Medulla oblongata (tissue), 1 donor: ENCODE results near the gene CLCN3.
"Not testable (repeated sequence)": the region's sequence is repeated elsewhere in the genome, so short reads cannot be mapped to it uniquely, and the experiment has no call there.

ENCODE experiments used
- DNase-seq: peaks from one replicate; pipeline ENCODE4 v3.0.0-alpha.2; 2015; ENCODE audit errors: extremely low spot score

Gene CLCN3

DNA sequence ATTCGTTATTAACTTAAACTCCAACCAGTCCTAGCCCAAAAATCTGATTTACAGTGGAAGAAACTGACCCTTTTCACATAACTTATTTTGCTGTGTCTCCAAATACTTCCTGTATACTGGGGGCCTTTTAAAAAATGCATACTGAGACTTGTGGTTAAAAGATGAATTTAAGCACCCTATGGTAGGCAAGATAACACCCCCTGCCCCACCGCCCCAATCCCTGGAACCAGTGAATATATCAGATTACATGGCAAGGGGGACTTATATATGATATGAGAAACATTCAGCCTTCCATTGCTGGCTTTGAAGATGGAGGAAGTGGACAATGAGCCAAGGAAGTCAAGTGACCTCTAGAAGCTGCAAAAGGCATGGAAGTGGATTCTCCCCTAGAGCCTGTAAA, 3.1 kb upstream of the CLCN3 start:
- no peak for DNase-seq

DNA sequence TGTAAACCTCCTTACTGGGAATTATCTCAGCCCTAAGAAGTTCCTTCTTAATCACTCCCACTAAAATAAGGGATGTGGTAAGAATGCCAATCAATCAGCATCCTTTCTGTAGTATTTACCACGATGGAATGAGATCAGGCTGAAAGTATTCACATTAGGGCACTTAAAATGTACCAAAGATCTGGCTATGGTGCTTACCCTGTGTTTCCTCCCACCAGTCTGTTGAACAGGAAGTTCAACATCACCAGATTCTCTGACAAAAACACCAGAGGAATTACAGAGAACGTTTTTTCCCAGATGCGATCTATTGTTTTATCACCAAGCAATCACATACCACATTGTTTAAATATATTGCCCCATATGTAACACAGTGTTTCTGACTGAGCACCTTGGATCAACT, 2.1 kb upstream of the CLCN3 start:
- no peak for DNase-seq

DNA sequence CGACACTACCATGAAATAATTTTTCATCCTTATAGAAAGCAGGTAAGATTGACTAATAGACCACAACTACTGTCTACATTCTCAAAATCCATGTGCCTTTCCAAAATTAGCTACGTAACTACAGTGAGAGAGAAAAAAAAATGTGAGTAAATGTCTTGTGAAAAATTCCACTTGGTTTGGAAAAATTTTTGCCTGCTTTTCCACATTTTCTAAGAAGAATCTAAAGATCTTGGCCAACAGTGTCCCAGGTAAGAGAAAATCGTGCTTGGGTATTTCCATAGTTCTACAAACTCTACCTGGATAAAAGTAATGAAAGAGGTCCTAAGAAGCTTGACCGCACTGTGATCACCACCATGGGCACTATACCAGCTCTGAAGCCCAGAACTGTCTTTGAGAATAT, 1.4 kb upstream of the CLCN3 start:
- no peak for DNase-seq

DNA sequence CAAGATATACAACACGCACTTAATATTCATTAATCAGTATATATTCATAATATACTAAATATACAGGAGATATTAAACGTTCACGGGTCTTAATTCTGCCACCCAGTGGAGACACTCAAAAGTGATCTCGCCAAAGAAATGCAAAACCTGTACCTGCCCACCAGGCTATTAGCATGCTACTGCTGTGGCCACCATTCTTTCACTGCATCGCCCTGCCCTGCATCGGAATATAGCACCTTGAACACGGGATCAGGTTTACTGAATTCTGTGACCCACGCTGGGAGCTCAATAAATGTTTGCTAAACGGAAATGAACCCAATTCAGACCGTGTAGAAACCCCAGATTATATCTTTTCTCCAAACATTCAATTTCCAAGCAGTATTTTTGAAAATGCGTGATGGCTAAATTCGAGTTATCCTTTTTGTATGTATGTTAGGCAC, 840 bp upstream of the CLCN3 start:
- DNase-seq: peak; percentile 80

DNA sequence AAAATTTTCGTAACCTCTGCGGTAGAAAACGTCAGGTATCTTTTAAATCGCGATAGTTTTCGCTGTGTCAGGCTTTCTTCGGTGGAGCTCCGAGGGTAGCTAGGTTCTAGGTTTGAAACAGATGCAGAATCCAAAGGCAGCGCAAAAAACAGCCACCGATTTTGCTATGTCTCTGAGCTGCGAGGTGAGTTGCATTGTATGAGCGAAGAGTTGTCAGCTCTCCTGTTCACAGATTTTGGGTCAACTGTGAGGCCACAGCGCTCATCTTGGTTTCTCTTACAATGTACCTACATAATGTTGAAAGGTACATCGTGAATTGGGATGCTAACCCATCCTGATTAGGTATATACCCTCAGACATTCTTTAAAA, 486 bp downstream of the CLCN3 start:
- peak; percentile 51 for DNase-seq

DNA sequence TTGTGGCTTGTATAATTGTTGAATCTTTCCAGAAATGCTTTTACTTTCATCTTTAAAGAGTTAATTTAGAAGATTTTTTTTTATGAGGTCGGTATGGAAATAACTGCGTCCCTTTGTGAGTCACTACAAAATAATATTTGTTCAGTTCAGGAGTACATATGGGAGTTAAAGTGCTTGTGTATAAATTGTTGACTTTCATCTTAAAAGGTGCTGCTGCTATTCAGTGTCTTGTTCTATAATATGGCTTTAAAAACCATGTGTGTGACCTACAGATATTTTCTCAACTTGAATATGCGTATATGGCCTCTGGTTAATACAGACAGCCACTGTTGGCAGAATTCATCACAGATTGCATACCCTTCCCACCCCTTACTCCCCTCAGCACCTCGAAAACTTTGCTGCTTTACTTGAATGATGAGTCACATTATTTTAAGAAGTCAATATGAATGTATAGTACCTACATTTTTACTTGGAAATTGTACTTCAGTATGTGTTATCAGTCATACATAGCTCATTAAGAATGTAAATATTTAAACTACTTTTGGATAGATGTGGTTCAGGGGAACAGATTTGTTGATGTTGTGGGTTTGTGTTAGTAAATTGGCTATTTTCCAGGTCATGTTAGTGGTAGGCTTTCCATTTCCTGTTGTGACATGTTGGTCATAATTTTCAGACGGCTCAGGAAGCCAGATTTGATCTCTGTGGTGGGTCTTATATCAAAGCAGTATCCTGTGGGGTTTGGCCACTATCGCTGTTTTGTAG, 1.5 kb downstream of the CLCN3 start:
- peak; percentile 22 for DNase-seq

DNA sequence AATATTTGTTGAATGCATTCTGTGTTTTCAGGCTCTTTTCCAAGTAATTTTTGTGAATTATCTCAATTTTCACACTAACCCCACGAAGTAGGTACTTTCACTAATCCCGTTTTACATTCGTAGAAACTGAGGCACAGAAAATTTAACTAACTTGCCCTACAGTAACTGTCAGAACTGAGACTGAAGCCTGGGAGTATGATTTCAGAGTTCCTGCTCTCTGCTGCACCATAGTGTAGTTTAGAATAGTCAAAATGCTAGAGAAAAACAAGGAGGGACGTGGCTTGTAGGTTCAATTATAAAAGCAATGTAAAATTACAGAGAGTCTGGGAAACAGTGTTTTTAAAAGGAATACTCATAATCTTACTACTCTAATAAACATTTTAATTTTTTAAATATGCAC, 2.2 kb downstream of the CLCN3 start:
- DNase-seq: peak; percentile 19

DNA sequence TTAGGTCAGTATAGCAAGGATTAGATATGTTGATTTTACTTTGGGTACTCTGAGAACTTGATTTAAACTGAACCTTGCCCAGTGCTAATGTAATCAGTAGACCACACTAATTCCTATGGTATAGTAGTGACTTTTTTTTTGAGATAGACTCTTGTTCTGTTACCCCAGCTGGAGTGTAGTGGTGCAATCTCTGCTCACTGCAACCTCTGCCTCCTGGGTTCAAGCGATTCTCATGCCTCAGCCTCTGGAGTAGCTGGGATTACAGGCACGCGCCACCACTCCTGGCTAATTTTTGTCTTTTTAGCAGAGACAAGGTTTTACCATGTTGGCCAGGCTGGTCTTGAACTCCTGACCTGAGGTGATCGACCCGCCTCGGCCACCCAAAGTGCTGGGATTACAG, 3.6 kb downstream of the CLCN3 start:
- DNase-seq: not testable (repeated sequence)

DNA sequence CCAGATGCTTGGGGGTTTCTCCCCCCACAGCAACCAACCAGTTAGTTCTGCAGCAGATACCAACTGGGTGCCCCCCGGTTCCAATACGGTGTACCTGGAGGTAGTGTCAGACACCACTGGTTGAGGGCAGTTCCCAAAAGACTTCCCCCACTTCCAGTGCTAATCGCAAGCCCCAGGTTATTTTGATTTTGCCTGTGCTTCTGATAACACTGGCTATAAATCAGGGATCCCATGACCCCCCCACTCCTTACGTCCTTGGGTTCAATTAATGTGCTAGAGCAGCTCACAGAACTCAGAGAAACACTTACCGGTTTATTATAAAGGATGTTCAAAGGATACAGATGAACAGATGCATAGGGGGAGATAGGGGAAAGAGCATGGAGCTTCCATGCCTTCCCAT, 5.5 kb downstream of the CLCN3 start:
- no peak for DNase-seq

DNA sequence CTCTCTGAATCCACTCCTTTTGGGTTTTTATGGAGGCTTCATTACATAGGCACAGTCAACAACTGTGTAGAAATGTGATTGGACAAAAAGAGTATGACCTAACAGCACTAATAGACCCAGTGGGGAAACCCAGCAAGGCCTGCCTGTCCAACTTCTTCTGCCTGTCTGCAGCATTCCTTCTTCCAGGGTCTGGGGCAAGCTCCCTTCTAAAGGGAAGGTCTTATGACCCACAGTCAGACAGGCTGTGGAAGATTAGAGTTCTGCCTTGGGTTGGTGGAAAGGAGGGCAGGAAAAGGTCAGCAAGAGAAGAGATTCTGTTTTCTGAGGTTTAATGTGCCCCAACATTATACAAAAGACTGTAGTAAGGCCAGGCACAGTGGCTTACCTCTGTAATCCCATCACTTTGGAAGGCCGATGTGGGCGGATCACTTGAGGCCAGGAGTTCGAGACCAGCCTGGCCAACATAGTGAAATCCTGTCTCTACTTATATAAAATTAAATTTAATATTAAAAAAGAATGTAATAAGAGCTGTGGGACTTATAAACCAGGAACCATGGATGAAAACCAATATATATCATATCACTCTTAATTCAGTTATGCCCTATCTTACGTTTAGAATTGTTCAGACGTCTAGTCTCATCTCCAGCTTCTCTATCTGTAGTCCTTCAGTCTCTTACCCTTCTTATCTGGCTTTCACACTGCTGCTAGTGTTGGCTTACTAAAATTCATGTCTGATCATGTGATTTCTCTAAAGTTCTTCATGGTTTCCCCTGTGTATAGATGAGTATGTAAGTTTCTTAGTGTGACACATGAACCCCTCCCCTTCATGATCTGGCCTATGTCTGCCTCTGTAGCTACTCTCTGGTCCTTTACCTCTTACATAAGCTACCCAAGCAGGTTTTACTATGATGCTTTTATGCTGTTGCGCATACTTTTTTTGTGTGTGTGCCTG, 6.2 kb downstream of the CLCN3 start:
- DNase-seq: no peak

DNA sequence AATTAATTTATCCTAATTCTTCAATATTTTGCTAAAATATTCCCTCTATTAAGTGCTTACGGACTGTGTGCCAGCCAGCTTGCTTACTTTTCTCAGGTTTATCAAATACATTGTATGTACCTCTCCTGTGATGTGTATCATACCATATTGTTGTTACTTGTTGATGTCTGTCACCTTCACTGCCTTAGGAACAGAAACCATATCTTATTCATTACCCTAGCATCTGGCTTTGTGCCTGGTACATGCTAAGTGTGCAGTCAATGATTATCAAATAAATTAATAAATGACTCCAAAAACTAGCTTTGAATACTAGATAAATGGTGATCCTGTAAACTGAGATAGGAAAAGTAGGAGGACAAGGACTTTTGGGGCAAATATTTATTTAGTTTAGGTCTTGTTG, 6.9 kb downstream of the CLCN3 start:
- no peak for DNase-seq

DNA sequence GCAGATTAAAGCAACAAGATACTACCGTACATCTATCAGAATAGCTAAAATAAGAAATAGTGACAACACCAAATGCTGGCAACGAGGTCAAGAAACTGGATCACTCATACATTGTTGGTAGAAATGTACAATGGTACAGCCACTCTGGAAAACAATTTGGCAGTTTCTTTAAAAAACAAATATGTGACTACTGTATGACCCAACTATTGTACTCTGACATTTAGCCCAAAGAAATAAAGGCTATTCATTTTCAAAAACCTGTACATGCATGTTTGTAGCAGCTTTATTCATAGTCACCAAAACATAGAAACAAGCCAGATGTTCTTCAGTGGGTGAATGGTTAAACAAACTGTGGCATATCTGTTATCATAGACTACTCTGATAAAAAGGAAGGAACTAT, 8.2 kb downstream of the CLCN3 start:
- DNase-seq: no peak

DNA sequence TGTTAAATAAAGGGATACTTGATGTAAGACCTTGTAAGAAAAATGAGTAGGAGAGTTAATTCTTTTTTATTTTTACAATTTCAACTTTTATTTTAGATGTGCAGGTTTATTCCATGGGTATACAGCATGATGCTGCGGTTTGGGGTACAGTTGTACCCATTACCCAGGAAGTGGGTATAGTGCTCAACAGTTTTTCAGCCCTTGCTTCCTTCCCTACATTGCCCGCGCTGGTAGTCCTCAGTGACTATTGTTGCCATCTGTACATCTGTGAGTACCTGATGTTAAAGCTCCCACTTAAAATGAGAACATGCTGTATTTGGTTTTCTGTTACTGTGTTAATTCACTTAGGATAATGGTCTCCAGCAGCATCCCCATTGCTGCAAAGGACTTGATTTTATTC, 9.7 kb downstream of the CLCN3 start:
- DNase-seq: no peak

DNA sequence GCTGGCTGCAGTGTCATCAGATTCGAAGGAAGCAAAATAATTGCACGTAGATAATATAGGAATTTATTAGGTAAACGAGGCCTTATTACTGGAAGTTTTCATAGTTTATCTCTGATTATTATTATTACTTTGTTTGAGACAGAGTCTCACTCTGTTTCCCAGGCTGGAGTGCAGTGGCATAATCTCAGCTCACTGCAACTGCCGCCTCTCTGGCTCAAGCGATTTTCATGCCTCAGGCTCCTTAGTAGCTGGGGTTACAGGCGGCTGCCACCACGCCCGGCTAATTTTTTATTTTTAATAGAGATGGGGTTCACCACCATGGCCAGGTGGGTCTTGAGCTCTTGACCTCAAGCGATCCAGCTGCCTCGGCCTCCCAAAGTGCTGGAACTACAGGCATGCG, 12.5 kb downstream of the CLCN3 start:
- no peak for DNase-seq

DNA sequence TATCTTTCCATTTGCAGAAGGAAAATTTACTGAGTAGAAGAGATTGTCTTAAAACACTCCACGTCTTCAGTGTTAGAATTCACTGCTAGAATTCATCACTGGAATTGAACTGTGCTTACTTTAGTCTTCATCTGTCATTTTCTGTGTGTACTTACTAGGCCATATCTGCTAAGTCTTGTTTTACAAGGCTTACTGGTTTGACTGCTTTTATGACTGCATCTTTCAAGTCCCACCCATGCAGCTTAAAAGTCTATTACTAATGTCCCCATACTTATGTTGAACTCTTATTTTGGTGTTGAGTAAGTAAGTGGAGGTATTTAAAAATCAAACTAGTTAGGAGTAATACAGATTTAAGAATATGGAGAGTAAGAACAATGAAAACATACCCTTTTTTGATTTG, 14.6 kb downstream of the CLCN3 start:
- no peak for DNase-seq

DNA sequence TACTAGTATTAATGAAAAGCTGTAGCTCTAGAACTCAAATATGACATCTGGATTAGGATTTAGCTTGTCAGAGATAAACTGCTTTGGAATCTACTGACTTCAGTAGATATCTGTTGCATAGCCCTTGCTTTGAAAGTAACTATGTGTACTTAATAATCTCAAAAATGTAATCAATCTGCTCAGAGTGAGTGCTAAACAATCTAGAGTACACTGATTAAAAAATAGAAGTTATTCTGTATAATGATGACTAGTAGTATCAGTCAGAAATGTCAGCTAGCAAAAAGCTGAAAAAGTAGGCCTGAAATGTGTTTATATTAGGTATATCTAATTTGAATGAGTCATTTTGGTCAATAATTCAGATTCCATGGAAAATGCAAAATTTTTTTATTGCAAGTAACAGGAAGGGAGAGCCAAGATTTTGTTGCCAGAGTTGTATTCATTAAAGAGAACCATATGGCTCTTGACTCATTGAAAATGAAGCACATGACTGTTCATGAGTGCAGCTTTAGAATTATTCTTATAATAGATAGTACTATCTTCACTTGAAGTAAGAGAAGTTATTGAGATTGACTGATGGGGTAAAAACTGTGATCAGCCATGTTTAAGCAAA, 20.0 kb downstream of the CLCN3 start:
- no peak for DNase-seq

DNA sequence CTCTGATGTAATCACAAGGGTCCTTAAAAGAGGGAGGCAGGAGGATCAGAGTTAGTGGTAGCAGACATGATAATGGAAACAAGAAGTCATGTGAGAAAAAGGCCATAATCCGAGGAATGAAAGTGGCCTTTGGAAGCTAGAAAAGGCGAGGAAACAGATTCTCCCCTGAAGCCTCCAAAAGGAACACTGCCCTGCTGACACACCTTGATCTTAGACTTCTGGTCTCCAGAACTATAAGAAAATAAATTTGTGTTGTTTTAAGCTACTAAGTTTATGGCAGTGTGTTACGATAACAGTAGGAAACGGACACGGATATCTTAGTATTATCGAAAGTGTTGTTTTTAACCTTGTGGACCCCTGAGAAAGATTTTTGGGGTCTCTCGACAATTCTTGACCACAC, 24.4 kb downstream of the CLCN3 start:
- no peak for DNase-seq

DNA sequence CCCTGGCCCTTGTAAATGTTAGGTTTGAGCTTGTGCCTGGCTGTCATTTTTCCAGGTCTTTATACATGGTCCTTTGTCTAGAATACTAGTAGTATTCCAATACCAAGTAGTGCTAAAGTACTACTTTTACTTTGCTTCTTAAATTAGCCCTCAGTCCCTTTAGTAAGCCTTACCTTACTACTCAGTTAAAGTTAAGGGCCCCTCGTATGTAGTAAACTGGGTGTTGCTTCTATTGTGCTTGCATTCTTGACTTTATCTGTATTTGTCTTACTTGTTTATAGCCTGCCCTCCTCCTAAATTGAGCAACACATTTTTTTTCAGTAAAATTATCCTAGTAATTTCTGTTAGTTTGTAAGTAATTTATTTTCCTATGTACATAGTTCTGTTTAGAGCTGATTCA, 25.2 kb downstream of the CLCN3 start:
- no peak for DNase-seq

DNA sequence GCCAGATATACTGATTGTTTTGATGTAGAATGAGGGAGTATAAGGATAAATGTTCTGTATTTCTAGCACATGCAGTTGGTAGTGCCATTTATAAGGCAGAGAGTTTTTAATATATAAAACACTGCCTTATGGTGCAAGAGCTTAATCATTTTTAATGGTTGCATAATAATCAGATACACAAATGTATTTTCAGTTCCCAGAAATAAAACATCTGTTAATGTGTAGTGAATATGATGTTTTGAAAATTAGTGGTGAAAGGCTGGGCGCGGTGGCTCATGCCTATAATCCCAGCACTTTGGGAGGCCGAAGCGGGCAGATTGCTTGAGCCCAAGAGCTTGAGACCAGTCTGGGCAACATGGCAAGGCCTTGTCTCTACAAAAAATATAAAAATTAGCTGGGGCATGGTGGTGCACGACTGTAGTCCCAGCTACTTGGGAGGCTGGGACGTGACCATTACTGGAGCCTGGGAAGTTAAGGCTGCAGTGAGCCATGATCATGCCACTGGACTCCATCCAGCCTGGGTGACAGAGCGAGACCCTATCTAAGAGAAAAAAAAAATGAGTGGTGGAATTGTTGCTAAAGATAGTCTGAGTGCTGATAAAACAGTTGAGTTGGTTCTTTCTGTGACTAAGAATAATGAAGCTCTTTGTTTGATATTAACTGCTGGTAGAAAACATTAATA, 29.3 kb downstream of the CLCN3 start:
- DNase-seq: no peak

DNA sequence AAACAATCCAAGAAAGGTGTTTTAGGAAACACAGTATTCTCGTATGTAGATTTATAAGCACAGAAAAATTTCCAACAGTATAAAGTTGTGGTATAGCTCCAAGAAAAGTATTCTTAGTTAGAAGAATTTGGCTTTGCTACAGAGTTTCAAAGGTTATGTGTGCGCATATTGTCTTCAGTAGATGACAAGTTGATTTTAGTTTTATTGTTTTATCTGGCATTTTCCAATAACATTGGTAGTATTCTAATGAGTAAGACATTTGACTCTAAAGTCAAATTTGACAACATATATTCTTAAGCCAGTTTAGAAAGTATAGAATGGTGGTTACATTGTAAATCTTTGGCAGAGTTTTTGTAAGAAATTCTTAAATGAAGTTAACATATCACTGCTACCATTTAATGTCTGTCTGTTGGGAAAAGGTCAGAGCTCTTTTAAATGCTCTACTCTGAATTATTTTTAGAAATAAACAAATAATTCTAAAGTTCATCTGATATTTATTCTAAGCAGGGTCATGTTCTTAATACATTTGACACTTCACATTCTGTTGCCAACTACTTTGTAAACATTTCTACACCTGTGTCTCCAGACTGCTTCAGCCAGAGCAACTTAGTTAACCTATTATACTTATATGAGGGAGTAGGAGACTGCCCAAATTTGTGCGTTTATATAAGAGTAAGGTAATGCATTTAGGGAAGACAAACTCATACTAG, 30.0 kb downstream of the CLCN3 start:
- peak; percentile 5 for DNase-seq

DNA sequence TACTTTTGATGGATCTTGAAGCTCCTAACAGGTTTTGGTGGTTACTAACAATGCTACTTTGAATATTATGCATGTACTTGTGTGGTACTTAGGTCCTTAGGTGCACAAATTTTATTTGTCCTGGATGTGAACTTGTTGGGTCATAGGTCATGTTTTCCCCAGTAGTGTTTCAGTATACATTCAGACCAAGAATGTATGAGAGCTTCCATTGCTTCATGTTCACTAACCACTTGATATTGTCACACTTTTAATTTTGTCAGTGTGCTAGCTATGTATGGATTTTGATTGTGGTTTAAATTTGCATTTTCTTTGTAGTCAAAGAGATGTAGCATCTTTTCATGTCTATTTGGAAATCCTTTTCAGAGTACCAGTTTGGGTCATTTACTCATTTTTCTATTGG, 32.2 kb downstream of the CLCN3 start:
- DNase-seq: no peak
